HepG2 (cell line): Measurements from ENCODE around the gene HNRNPA1. TPM values are rescaled to one million over a fixed set of nuclear protein-coding genes. Genes with fewer than 3 reads are reported as not detected.

Experiments used
- ARHGAP35 ChIP-seq: sonication (generic); formaldehyde crosslinking; IDR thresholded peaks from 2 replicates; pipeline ENCODE4 v1.9.0; 2022; ENCODE audit warnings: mild to moderate bottlenecking, inconsistent platforms, moderate library complexity, missing genetic modification reagents, borderline replicate concordance
- CREBL2 ChIP-seq: sonication (generic); formaldehyde crosslinking; IDR thresholded peaks from 2 replicates; pipeline ENCODE4 v1.8.1; 2023; ENCODE audit warnings: missing genetic modification reagents, mild to moderate bottlenecking, borderline replicate concordance
- DNMT1 ChIP-seq: sonication (generic); formaldehyde crosslinking; IDR thresholded peaks from 2 replicates; pipeline ENCODE4 v1.5.1; 2020; ENCODE audit warnings: mild to moderate bottlenecking, missing genetic modification reagents
- JARID2 ChIP-seq: sonication (generic); formaldehyde crosslinking; IDR thresholded peaks from 2 replicates; pipeline ENCODE4 v1.8.1; 2023; ENCODE audit warnings: missing genetic modification reagents, inconsistent platforms; ENCODE audit not compliant: insufficient replicate concordance
- LCORL ChIP-seq, 2 experiments: fragments of 450-650 bp in 1 of 2; sonication (generic) in 1 of 2; formaldehyde crosslinking in 1 of 2; IDR thresholded peaks; 2 replicates each; pipeline versions ENCODE4 v1.5.0 to v1.6.1; 2017 to 2020; ENCODE audit warnings: antibody characterized with exemption in 1 of 2, missing genetic modification reagents in 1 of 2
- MXI1 ChIP-seq: IDR thresholded peaks from 3 replicates; pipeline ENCODE4 v1.6.1; 2012; ENCODE audit warnings: low read depth, low read length, inconsistent platforms, borderline replicate concordance
- NFYC ChIP-seq: IDR thresholded peaks from 2 replicates; pipeline ENCODE4 v1.6.1; 2016; ENCODE audit warnings: missing genetic modification reagents, missing compliant biosample characterization
- NKX3-1 ChIP-seq: sonication (generic); formaldehyde crosslinking; IDR thresholded peaks from 2 replicates; pipeline ENCODE4 v1.5.0; 2020; ENCODE audit warnings: missing genetic modification reagents
- NR2F1 ChIP-seq, 2 experiments: fragments of 450-650 bp in 1 of 2; formaldehyde crosslinking in 1 of 2; IDR thresholded peaks; 2 replicates each; pipeline versions ENCODE4 v1.5.0 to v1.6.1; 2016 to 2020; ENCODE audit warnings: mild to moderate bottlenecking in 1 of 2, missing compliant biosample characterization in 1 of 2, missing genetic modification reagents in 1 of 2, moderate library complexity in 1 of 2
- PAX8 ChIP-seq: sonication (generic); formaldehyde crosslinking; IDR thresholded peaks from 2 replicates; pipeline ENCODE4 v1.8.0; 2022; ENCODE audit warnings: mild to moderate bottlenecking, missing genetic modification reagents, borderline replicate concordance
- PRPF4 ChIP-seq: fragments of 200-400 bp; formaldehyde crosslinking; IDR thresholded peaks from 2 replicates; pipeline ENCODE4 v1.6.1; 2016; ENCODE audit warnings: low read length, low read depth; ENCODE audit not compliant: poor library complexity, severe bottlenecking
- RBM39 ChIP-seq: fragments of 200-400 bp; formaldehyde crosslinking; IDR thresholded peaks from one replicate; pipeline ENCODE4 v1.6.1; 2018; ENCODE audit warnings: antibody characterized with exemption, mild to moderate bottlenecking, low read depth, low read length; ENCODE audit not compliant: poor library complexity, severe bottlenecking
- RORA ChIP-seq: sonication (generic); formaldehyde crosslinking; IDR thresholded peaks from 2 replicates; pipeline ENCODE4 v1.5.0; 2020; ENCODE audit warnings: mild to moderate bottlenecking, missing genetic modification reagents, moderate library complexity
- TMF1 ChIP-seq: sonication (generic); formaldehyde crosslinking; IDR thresholded peaks from 2 replicates; pipeline ENCODE4 v1.8.1; 2022; ENCODE audit warnings: low read depth, missing genetic modification reagents
- ZEB1 ChIP-seq: IDR thresholded peaks from 2 replicates; pipeline ENCODE4 v1.6.1; 2012; ENCODE audit warnings: mild to moderate bottlenecking, low read depth, inconsistent platforms; ENCODE audit not compliant: insufficient replicate concordance
- ZNF510 ChIP-seq: sonication (generic); formaldehyde crosslinking; IDR thresholded peaks from 2 replicates; pipeline ENCODE4 v1.4.0; 2020; ENCODE audit warnings: low read depth, mild to moderate bottlenecking, missing genetic modification reagents
- ZNF607 ChIP-seq: sonication (generic); formaldehyde crosslinking; IDR thresholded peaks from 2 replicates; pipeline ENCODE4 v1.5.1; 2020; ENCODE audit warnings: missing genetic modification reagents, mild to moderate bottlenecking, borderline replicate concordance
- ZNF614 ChIP-seq: IDR thresholded peaks from 2 replicates; pipeline ENCODE4 v1.6.1; 2018; ENCODE audit warnings: missing biosample characterization, missing genetic modification reagents, inconsistent platforms, borderline replicate concordance
- ZNF775 ChIP-seq: sonication (generic); formaldehyde crosslinking; IDR thresholded peaks from 2 replicates; pipeline ENCODE4 v1.4.0; 2020; ENCODE audit warnings: missing genetic modification reagents, mild to moderate bottlenecking, moderate library complexity, borderline replicate concordance
- ZNF841 ChIP-seq: sonication (generic); formaldehyde crosslinking; IDR thresholded peaks from 2 replicates; pipeline ENCODE4 v1.8.1; 2023; ENCODE audit warnings: missing genetic modification reagents, borderline replicate concordance
- polyA plus RNA-seq, 8 experiments: library from polyadenylated mRNA; depleted of rRNA in 3 of 8; stranded (reverse) in 7 of 8; unstranded in 1 of 8; fragments of >200 nt; fragmentation: Illumina TruSeq in 4 of 8; extraction: Trizol in 4 of 8; gene quantifications; 2 replicates each; pipeline versions ENCODE4 v1.2.1 to v1.2.3, GENCODE V29; 2011 to 2016; ENCODE audit warnings: low read depth in 4 of 8, missing spikeins in 1 of 8, mixed read lengths in 1 of 8; ENCODE audit not compliant: insufficient read depth in 1 of 8
- total RNA-seq, 5 experiments: library from RNA; depleted of rRNA; stranded (reverse); fragments of >200 nt; fragmentation: Illumina TruSeq; extraction: Trizol; gene quantifications; 2 replicates each; pipeline ENCODE4 v1.2.3, GENCODE V29; 2016; ENCODE audit warnings: low read depth in 1 of 5
- TF ChIP-seq, protein P1 (sequence below): sonication (generic); formaldehyde crosslinking; IDR thresholded peaks from 2 replicates; pipeline ENCODE4 v1.5.0; 2020; ENCODE audit warnings: mild to moderate bottlenecking, missing genetic modification reagents, borderline replicate concordance
- TF ChIP-seq, protein P2 (sequence below): sonication (generic); formaldehyde crosslinking; IDR thresholded peaks from 2 replicates; pipeline ENCODE4 v1.4.0; 2020; ENCODE audit warnings: mild to moderate bottlenecking, low read depth, missing genetic modification reagents

The HNRNPA1 gene
- total and polyA plus RNA-seq, 2 of the 13 experiments (the other 11 are each of a cell fraction or from before 2014, with no cell fraction given), result 535 to 1,820 TPM

- TF ChIP-seq ZNF614 (0 out of 2 replicates have a peak, but pooled peaks have one; percentile 9), ZNF841 (no peak), LCORL (IDR thresholded peaks at IDR 0.05) (no peak), LCORL (CRISPR knock-in tag; IDR thresholded peaks at IDR 0.05) (peak; percentile 44), ZNF775 (CRISPR knock-in tag) (no peak), RBM39 (no peak), ZNF607 (0 out of 2 replicates have a peak, but pooled peaks have one; percentile 53), NR2F1 (CRISPR knock-in tag; IDR thresholded peaks at IDR 0.05) (no peak), ARHGAP35 (CRISPR knock-in tag) (no peak), DNMT1 (CRISPR knock-in tag) (0 out of 2 replicates have a peak, but pooled peaks have one; percentile 16), NFYC (CRISPR knock-in tag) (peak; percentile 90), RORA (CRISPR knock-in tag) (no peak), JARID2 (CRISPR knock-in tag) (no peak), PRPF4 (no peak), NKX3-1 (CRISPR knock-in tag) (peak; percentile 82), ZEB1 (no peak), CREBL2 (CRISPR knock-in tag) (peak; percentile 93), TMF1 (CRISPR knock-in tag) (peak; percentile 25), ZNF510 (CRISPR knock-in tag) (no peak), PAX8 (CRISPR knock-in tag) (no peak), MXI1 (peak; percentile 84)
- TF ChIP-seq, protein P1, sequence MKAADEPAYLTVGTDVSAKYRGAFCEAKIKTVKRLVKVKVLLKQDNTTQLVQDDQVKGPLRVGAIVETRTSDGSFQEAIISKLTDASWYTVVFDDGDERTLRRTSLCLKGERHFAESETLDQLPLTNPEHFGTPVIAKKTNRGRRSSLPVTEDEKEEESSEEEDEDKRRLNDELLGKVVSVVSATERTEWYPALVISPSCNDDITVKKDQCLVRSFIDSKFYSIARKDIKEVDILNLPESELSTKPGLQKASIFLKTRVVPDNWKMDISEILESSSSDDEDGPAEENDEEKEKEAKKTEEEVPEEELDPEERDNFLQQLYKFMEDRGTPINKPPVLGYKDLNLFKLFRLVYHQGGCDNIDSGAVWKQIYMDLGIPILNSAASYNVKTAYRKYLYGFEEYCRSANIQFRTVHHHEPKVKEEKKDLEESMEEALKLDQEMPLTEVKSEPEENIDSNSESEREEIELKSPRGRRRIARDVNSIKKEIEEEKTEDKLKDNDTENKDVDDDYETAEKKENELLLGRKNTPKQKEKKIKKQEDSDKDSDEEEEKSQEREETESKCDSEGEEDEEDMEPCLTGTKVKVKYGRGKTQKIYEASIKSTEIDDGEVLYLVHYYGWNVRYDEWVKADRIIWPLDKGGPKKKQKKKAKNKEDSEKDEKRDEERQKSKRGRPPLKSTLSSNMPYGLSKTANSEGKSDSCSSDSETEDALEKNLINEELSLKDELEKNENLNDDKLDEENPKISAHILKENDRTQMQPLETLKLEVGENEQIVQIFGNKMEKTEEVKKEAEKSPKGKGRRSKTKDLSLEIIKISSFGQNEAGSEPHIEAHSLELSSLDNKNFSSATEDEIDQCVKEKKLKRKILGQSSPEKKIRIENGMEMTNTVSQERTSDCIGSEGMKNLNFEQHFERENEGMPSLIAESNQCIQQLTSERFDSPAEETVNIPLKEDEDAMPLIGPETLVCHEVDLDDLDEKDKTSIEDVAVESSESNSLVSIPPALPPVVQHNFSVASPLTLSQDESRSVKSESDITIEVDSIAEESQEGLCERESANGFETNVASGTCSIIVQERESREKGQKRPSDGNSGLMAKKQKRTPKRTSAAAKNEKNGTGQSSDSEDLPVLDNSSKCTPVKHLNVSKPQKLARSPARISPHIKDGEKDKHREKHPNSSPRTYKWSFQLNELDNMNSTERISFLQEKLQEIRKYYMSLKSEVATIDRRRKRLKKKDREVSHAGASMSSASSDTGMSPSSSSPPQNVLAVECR, result peak; percentile 68; the same call in 1 of the 2 replicates
- TF ChIP-seq, protein P2, sequence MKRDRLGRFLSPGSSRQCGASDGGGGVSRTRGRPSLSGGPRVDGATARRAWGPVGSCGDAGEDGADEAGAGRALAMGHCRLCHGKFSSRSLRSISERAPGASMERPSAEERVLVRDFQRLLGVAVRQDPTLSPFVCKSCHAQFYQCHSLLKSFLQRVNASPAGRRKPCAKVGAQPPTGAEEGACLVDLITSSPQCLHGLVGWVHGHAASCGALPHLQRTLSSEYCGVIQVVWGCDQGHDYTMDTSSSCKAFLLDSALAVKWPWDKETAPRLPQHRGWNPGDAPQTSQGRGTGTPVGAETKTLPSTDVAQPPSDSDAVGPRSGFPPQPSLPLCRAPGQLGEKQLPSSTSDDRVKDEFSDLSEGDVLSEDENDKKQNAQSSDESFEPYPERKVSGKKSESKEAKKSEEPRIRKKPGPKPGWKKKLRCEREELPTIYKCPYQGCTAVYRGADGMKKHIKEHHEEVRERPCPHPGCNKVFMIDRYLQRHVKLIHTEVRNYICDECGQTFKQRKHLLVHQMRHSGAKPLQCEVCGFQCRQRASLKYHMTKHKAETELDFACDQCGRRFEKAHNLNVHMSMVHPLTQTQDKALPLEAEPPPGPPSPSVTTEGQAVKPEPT (CRISPR knock-in tag), result peak; percentile 44; the same call in 1 of the 2 replicates
Measured at GRCh38 chr12:54279632-54280467, 676 bp upstream of the HNRNPA1 start, which contains the start of gene CBX5 (continued).
